Mammary epithelial cell (primary cell): ENCODE results near the gene EIF5B.

Source experiments
- EZH2 ChIP-seq: IDR thresholded peaks from 2 replicates; pipeline ENCODE4 v1.6.1; 2012; ENCODE audit warnings: low read length, inconsistent platforms, borderline replicate concordance
- TF ChIP-seq, protein P1 (sequence below), 2 donors: IDR thresholded peaks in 1 of 2; conservative IDR thresholded peaks in 1 of 2; 2 replicates each; pipeline ENCODE4 v1.5.1; 2011 to 2012; ENCODE audit warnings: inconsistent platforms in 2 of 2, low read length in 2 of 2, mild to moderate bottlenecking in 2 of 2, control low read depth in 1 of 2, low read depth in 1 of 2; ENCODE audit not compliant: insufficient read depth in 1 of 2; ENCODE audit errors: extremely low read depth in 1 of 2

DNA sequence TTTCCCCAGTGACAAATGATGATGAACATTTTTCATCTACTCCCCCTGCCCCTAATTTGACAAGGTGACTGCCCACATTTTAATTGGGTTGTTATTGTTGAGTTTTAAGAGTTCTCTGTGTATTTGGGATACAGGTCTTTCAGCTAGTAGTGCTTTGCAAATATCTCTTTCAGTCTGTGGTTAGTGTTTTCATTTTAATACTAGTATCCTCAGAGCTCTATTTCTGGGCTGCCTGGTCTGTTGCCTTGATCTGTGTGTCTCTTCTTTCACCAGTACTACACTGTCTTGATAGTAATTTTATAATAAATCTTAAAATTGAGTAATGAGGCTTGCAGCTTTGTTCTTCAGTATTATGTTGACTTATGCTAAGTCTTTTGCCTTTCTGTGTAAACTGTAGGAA, 19.7 kb downstream of the EIF5B start:
- TF ChIP-seq, protein P1, sequence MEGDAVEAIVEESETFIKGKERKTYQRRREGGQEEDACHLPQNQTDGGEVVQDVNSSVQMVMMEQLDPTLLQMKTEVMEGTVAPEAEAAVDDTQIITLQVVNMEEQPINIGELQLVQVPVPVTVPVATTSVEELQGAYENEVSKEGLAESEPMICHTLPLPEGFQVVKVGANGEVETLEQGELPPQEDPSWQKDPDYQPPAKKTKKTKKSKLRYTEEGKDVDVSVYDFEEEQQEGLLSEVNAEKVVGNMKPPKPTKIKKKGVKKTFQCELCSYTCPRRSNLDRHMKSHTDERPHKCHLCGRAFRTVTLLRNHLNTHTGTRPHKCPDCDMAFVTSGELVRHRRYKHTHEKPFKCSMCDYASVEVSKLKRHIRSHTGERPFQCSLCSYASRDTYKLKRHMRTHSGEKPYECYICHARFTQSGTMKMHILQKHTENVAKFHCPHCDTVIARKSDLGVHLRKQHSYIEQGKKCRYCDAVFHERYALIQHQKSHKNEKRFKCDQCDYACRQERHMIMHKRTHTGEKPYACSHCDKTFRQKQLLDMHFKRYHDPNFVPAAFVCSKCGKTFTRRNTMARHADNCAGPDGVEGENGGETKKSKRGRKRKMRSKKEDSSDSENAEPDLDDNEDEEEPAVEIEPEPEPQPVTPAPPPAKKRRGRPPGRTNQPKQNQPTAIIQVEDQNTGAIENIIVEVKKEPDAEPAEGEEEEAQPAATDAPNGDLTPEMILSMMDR (conservative IDR thresholded peaks at IDR 0.05 in 1 of 2, IDR thresholded peaks at IDR 0.05 in 1 of 2; ENCODE audit: extremely low read depth in 1 of 2, insufficient read depth in 1 of 2, low read depth in 1 of 2, low read length in 2 of 2), result no peak
- no peak for TF ChIP-seq EZH2
